OCI-LY7 (cell line): Measurements from ENCODE around the gene CFLAR.

Experiments used
- CTCF ChIP-seq: fragments of 200-600 bp; sonication (generic); conservative IDR thresholded peaks from 2 replicates; pipeline ENCODE4 v1.5.1; 2014; ENCODE audit warnings: mild to moderate bottlenecking, antibody characterized with exemption, low read length, moderate library complexity, mixed read lengths
- EZH2phosphoT487 ChIP-seq: fragments of 200-600 bp; sonication (generic); IDR thresholded peaks from 2 replicates; pipeline ENCODE4 v1.6.1; 2018; ENCODE audit warnings: low read depth, borderline replicate concordance, mild to moderate bottlenecking, mixed run types, antibody characterized with exemption, low read length, moderate library complexity, mixed read lengths

GRCh38 chr2:201195331-201195730 lies 79.4 kb downstream of the CFLAR start:
- TF ChIP-seq CTCF: no peak
- TF ChIP-seq EZH2phosphoT487: no peak
